HCT116 (cell line): ENCODE measurements around the gene R3HDML. TPM values are rescaled to one million over a fixed set of nuclear protein-coding genes. Genes with fewer than 3 reads are reported as not detected.

Source experiments
- ATAC-seq: fragments of 200-7000 bp; cut with Tn5 transposase; 2 replicates; pipeline ENCODE4 v1.9.1; 2020; ENCODE audit warnings: mild to moderate bottlenecking, moderate library complexity
- BruUV-seq: library from RNA; stranded (reverse); fragments of 400-500 nt; replicated peaks from 2 replicates; lab custom pipeline; 2021; lab: Mats Ljungman, UMichigan
- CTCF ChIA-PET: fragments of 300-600 bp; sonication (Branson Sonifier 250); formaldehyde crosslinking; loops from one replicate; lab custom pipeline; 2021; ENCODE audit warnings: antibody characterized with exemption; lab: Charles Lee
- POLR2A ChIA-PET: fragments of 300-600, 350-600 bp; sonication (Branson Sonifier 250); formaldehyde crosslinking; loops from one replicate; lab custom pipeline; 2021; ENCODE audit warnings: antibody characterized with exemption; lab: Charles Lee
- RAD21 ChIA-PET, 2 experiments: fragments of 300-600 bp; sonication (Branson Sonifier 250); formaldehyde crosslinking; loops; one replicate each; lab custom pipeline; 2023; ENCODE audit warnings: low total read pairs in 2 of 2; ENCODE audit not compliant: uncharacterized antibody in 2 of 2, unreplicated experiment in 2 of 2, low non-redundant PET in 1 of 2; lab: Charles Lee
- DNase-seq: peaks from one replicate; pipeline ENCODE4 v3.0.0-alpha.2; 2010; ENCODE audit warnings: low read depth, low spot score
- H2AFZ ChIP-seq: fragments of 200-600 bp; shearing (Covaris generic), sonication (generic); 2 replicates; pipeline ENCODE4 v1.6.1; 2017; ENCODE audit warnings: low read depth, mixed run types, mixed read lengths, antibody characterized with exemption, low read length; ENCODE audit not compliant: poor library complexity, severe bottlenecking
- H3K27ac ChIP-seq: 2 replicates; pipeline ENCODE4 v1.5.1; 2012; ENCODE audit warnings: low read depth, low read length
- H3K27me3 ChIP-seq: fragments of 200-600 bp; sonication (generic); 2 replicates; pipeline ENCODE4 v1.6.1; 2016; ENCODE audit warnings: mixed run types, low read length, mixed read lengths; ENCODE audit not compliant: insufficient read depth
- H3K36me3 ChIP-seq, 2 experiments: fragments of 200-500 bp in 1 of 2; fragments of 200-600 bp in 1 of 2; sonication (Bioruptor generic) in 1 of 2; sonication (generic) in 1 of 2; 2 replicates each; pipeline versions ENCODE4 v1.5.1 to v1.6.1; 2014 to 2016; ENCODE audit warnings: low read length in 2 of 2, inconsistent platforms in 1 of 2, mixed read lengths in 1 of 2, mixed run types in 1 of 2; ENCODE audit not compliant: insufficient read depth in 2 of 2, control insufficient read depth in 1 of 2
- H3K4me1 ChIP-seq, 2 experiments: fragments of 200-600 bp in 1 of 2; sonication (generic) in 1 of 2; 2 replicates each; pipeline versions ENCODE4 v1.5.1 to v1.6.1; 2012 to 2017; ENCODE audit warnings: low read length in 2 of 2, inconsistent platforms in 1 of 2, mild to moderate bottlenecking in 1 of 2, mixed read lengths in 1 of 2, mixed run types in 1 of 2, moderate library complexity in 1 of 2; ENCODE audit not compliant: insufficient read depth in 2 of 2, control insufficient read depth in 1 of 2
- H3K4me2 ChIP-seq: fragments of 200-600 bp; sonication (generic); 2 replicates; pipeline ENCODE4 v1.6.1; 2017; ENCODE audit warnings: mixed run types, low read length, mixed read lengths
- H3K4me3 ChIP-seq, 2 experiments: fragments of 200-600 bp in 1 of 2; sonication (generic) in 1 of 2; replicated peaks in 1 of 2; 2 replicates each; pipeline ENCODE4 v1.5.1; 2011 to 2016; ENCODE audit warnings: low read length in 2 of 2, control low read depth in 1 of 2, low read depth in 1 of 2, mild to moderate bottlenecking in 1 of 2, mixed read lengths in 1 of 2, mixed run types in 1 of 2
- H3K79me2 ChIP-seq: fragments of 200-600 bp; sonication (generic); 2 replicates; pipeline ENCODE4 v1.6.1; 2017; ENCODE audit warnings: mild to moderate bottlenecking, mixed run types, low read length, moderate library complexity, mixed read lengths; ENCODE audit not compliant: insufficient read depth
- H3K9ac ChIP-seq: fragments of 200-600 bp; sonication (generic); 2 replicates; pipeline ENCODE4 v1.6.1; 2016; ENCODE audit warnings: low read length, mixed read lengths
- H3K9me2 ChIP-seq: fragments of 200-600 bp; sonication (generic), shearing (Covaris generic); 2 replicates; pipeline ENCODE4 v1.6.1; 2017; ENCODE audit warnings: mixed run types, mild to moderate bottlenecking, moderate library complexity; ENCODE audit not compliant: insufficient read depth
- H3K9me3 ChIP-seq, 2 experiments: fragments of 200-500 bp in 1 of 2; fragments of 200-600 bp in 1 of 2; sonication (Bioruptor generic) in 1 of 2; sonication (generic) in 1 of 2; 2 replicates each; pipeline ENCODE4 v1.6.1; 2014 to 2017; ENCODE audit warnings: low read length in 2 of 2, mixed read lengths in 2 of 2, inconsistent platforms in 1 of 2, low read depth in 1 of 2, mild to moderate bottlenecking in 1 of 2, mixed run types in 1 of 2, moderate library complexity in 1 of 2; ENCODE audit not compliant: control insufficient read depth in 1 of 2, insufficient read depth in 1 of 2
- H4K20me1 ChIP-seq: fragments of 200-600 bp; sonication (generic), shearing (Covaris generic); 2 replicates; pipeline ENCODE4 v1.6.1; 2017; ENCODE audit warnings: mixed run types, mild to moderate bottlenecking, moderate library complexity; ENCODE audit not compliant: insufficient read depth
- CEBPB ChIP-seq: IDR thresholded peaks from 2 replicates; pipeline ENCODE4 v1.6.1; 2012; ENCODE audit warnings: low read depth
- CTCF ChIP-seq, 3 experiments: fragments of 200-600 bp in 1 of 3; sonication (generic) in 1 of 3; IDR thresholded peaks in 2 of 3; conservative IDR thresholded peaks in 1 of 3; 2 replicates each; pipeline ENCODE4 v1.5.1; 2012 to 2017; ENCODE audit warnings: low read depth in 2 of 3, low read length in 2 of 3, antibody characterized with exemption in 1 of 3, borderline replicate concordance in 1 of 3, control low read depth in 1 of 3, mild to moderate bottlenecking in 1 of 3, mixed read lengths in 1 of 3, mixed run types in 1 of 3, moderate library complexity in 1 of 3; ENCODE audit not compliant: insufficient read depth in 1 of 3
- EGR1 ChIP-seq: IDR thresholded peaks from 2 replicates; pipeline ENCODE4 v1.6.1; 2012; ENCODE audit warnings: low read depth
- ELF1 ChIP-seq: IDR thresholded peaks from 2 replicates; pipeline ENCODE4 v1.6.1; 2012; ENCODE audit warnings: low read depth, borderline replicate concordance
- EZH2phosphoT487 ChIP-seq: fragments of 200-600 bp; IDR thresholded peaks from 2 replicates; pipeline ENCODE4 v1.6.1; 2018; ENCODE audit warnings: antibody characterized with exemption, borderline replicate concordance
- JUND ChIP-seq: IDR thresholded peaks from 2 replicates; pipeline ENCODE4 v1.6.1; 2012
- RAD21 ChIP-seq: IDR thresholded peaks from 2 replicates; pipeline ENCODE4 v1.6.1; 2012; ENCODE audit warnings: low read depth, mild to moderate bottlenecking
- REST ChIP-seq: IDR thresholded peaks from 2 replicates; pipeline ENCODE4 v1.6.1; 2012; ENCODE audit warnings: low read depth
- SIN3A ChIP-seq: IDR thresholded peaks from 2 replicates; pipeline ENCODE4 v1.6.1; 2012; ENCODE audit warnings: low read depth
- SRF ChIP-seq: IDR thresholded peaks from 2 replicates; pipeline ENCODE4 v1.6.1; 2012; ENCODE audit warnings: low read depth
- TCF7L2 ChIP-seq: IDR thresholded peaks from 2 replicates; pipeline ENCODE4 v1.7.0; 2011; ENCODE audit warnings: borderline replicate concordance, inconsistent platforms; ENCODE audit not compliant: insufficient read depth, insufficient read length; ENCODE audit errors: extremely low read depth
- YY1 ChIP-seq: IDR thresholded peaks from 2 replicates; pipeline ENCODE4 v1.6.1; 2011; ENCODE audit warnings: low read length, low read depth, moderate library complexity, mild to moderate bottlenecking; ENCODE audit not compliant: insufficient replicate concordance; ENCODE audit errors: extremely low read depth
- ZFX ChIP-seq: fragments of 450-650 bp; IDR thresholded peaks from 2 replicates; pipeline ENCODE4 v1.6.1; 2017
- ZNF274 ChIP-seq: fragments of 200-500 bp; sonication (Bioruptor generic); IDR thresholded peaks from 2 replicates; pipeline ENCODE4 v1.6.1; 2014; ENCODE audit warnings: mild to moderate bottlenecking, low read depth, low read length, inconsistent platforms
- intact Hi-C: fragments of 100-400 bp; cut with micrococcal nuclease; formaldehyde crosslinking; loops from 2 replicates; pipeline ENCODE4 v1.10.0; 2022
- total RNA-seq: library from RNA; stranded (reverse); gene quantifications from one replicate; pipeline ENCODE4 v1.2.1, GENCODE V29; 2021; ENCODE audit not compliant: unreplicated experiment
- TF ChIP-seq, protein P1 (sequence below): IDR thresholded peaks from 2 replicates; pipeline ENCODE4 v1.6.1; 2012
- TF ChIP-seq, protein P2 (sequence below): IDR thresholded peaks from 2 replicates; pipeline ENCODE4 v1.6.1; 2012
- TF ChIP-seq, protein P3 (sequence below): IDR thresholded peaks from 2 replicates; pipeline ENCODE4 v1.6.1; 2011; ENCODE audit warnings: mild to moderate bottlenecking, low read length, moderate library complexity; ENCODE audit not compliant: insufficient replicate concordance; ENCODE audit errors: extremely low read depth

The R3HDML gene
- total RNA-seq, 1 experiment from 2014 or later = not detected

GRCh38 chr20:44400671-44400969, 63.8 kb downstream of the R3HDML start:
- no peak for TF ChIP-seq ZFX
- no peak for TF ChIP-seq EZH2phosphoT487
- no peak for TF ChIP-seq SRF
- TF ChIP-seq, protein P1, sequence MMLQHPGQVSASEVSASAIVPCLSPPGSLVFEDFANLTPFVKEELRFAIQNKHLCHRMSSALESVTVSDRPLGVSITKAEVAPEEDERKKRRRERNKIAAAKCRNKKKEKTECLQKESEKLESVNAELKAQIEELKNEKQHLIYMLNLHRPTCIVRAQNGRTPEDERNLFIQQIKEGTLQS = no peak
- no peak for TF ChIP-seq CTCF (IDR thresholded peaks at IDR 0.05 in 2 of 3, conservative IDR thresholded peaks at IDR 0.05 in 1 of 3; ENCODE audit: borderline replicate concordance in 1 of 3, insufficient read depth in 1 of 3, low read depth in 2 of 3, low read length in 2 of 3)
- no peak for TF ChIP-seq YY1
- no peak for TF ChIP-seq RAD21
- no peak for TF ChIP-seq REST
- no peak for TF ChIP-seq ELF1
- no peak for TF ChIP-seq CEBPB
- TF ChIP-seq, protein P2, sequence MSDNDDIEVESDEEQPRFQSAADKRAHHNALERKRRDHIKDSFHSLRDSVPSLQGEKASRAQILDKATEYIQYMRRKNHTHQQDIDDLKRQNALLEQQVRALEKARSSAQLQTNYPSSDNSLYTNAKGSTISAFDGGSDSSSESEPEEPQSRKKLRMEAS = no peak
- TF ChIP-seq JUND = no peak
- no peak for TF ChIP-seq TCF7L2
- no peak for TF ChIP-seq ZNF274
- TF ChIP-seq, protein P3, sequence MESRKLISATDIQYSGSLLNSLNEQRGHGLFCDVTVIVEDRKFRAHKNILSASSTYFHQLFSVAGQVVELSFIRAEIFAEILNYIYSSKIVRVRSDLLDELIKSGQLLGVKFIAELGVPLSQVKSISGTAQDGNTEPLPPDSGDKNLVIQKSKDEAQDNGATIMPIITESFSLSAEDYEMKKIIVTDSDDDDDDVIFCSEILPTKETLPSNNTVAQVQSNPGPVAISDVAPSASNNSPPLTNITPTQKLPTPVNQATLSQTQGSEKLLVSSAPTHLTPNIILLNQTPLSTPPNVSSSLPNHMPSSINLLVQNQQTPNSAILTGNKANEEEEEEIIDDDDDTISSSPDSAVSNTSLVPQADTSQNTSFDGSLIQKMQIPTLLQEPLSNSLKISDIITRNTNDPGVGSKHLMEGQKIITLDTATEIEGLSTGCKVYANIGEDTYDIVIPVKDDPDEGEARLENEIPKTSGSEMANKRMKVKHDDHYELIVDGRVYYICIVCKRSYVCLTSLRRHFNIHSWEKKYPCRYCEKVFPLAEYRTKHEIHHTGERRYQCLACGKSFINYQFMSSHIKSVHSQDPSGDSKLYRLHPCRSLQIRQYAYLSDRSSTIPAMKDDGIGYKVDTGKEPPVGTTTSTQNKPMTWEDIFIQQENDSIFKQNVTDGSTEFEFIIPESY = no peak
- no peak for TF ChIP-seq EGR1
- no peak for TF ChIP-seq SIN3A
- TF ChIP-seq, all 23 proteins: peak for 0
- Histone ChIP-seq H2AFZ (no peak overlapping the region), H3K36me3 (no peaks in the 10 kb centered on the region), H3K9ac (no peak overlapping the region), H3K27me3 (no peaks in the 10 kb centered on the region), H3K9me2 (no peaks in the 10 kb centered on the region), H3K27ac (no peak overlapping the region), H3K4me2 (no peak overlapping the region), H3K4me3 (no peak overlapping the region), H4K20me1 (no peaks in the 10 kb centered on the region), H3K9me3 (no peaks in the 10 kb centered on the region), H3K4me1 (no peaks in the 10 kb centered on the region), H3K79me2 (no peaks in the 10 kb centered on the region)
- BruUV-seq = no TSS peak
- DNase-seq (no peak), ATAC-seq (no peak)
- RAD21 ChIA-PET = no interaction called here
- intact Hi-C loops = no loop called here
- CTCF ChIA-PET = no interaction called here
- POLR2A ChIA-PET = no interaction called here
